Kidney (tissue), 14 donors: ENCODE results near the gene ZGPAT. TPM values are rescaled to one million over a fixed set of nuclear protein-coding genes. Genes with fewer than 3 reads are reported as not detected.
A peak's percentile ranks its signal among the peaks of the same experiment; 100 is the strongest.

Experiments
- DNase-seq, 5 donors: peaks; one replicate each; pipeline ENCODE4 v3.0.0-alpha.2; 2013 to 2020
- FAIRE-seq: peaks from 2 replicates; lab custom pipeline; 2012; peaks lifted over from hg19 to GRCh38; lab: Jason Lieb, UNC
- H3K27ac ChIP-seq, 2 donors: one replicate each; pipeline ENCODE4 v1.7.0; 2013; ENCODE audit warnings: low read depth in 2 of 2, low read length in 2 of 2, inconsistent platforms in 1 of 2
- H3K27me3 ChIP-seq: one replicate; pipeline ENCODE4 v1.7.1; 2013; ENCODE audit warnings: low read length, inconsistent platforms; ENCODE audit not compliant: control insufficient read depth, insufficient read depth
- H3K36me3 ChIP-seq, 3 donors: one replicate each; pipeline versions ENCODE4 v1.7.0 to v1.7.1; 2013; ENCODE audit warnings: low read length in 3 of 3, control low read depth in 1 of 3, inconsistent platforms in 1 of 3; ENCODE audit not compliant: insufficient read depth in 3 of 3, control insufficient read depth in 2 of 3
- H3K4me1 ChIP-seq, 3 donors: one replicate each; pipeline versions ENCODE4 v1.7.0 to v1.7.1; 2013; ENCODE audit warnings: low read length in 3 of 3, inconsistent platforms in 1 of 3, low read depth in 1 of 3; ENCODE audit not compliant: control insufficient read depth in 2 of 3, insufficient read depth in 2 of 3
- H3K4me3 ChIP-seq, 3 donors: one replicate each; pipeline versions ENCODE4 v1.7.0 to v1.8.1; 2013; ENCODE audit warnings: low read length in 3 of 3, control low read depth in 1 of 3, inconsistent platforms in 1 of 3
- H3K9ac ChIP-seq, 3 donors: one replicate each; pipeline versions ENCODE4 v1.7.0 to v1.7.1; 2013; ENCODE audit warnings: low read length in 3 of 3, control low read depth in 1 of 3, inconsistent platforms in 1 of 3
- H3K9me3 ChIP-seq, 3 donors: one replicate each; pipeline versions ENCODE4 v1.7.0 to v1.7.1; 2013; ENCODE audit warnings: low read length in 3 of 3, control low read depth in 1 of 3, inconsistent platforms in 1 of 3; ENCODE audit not compliant: control insufficient read depth in 2 of 3, insufficient read depth in 1 of 3
- CTCF ChIP-seq: IDR thresholded peaks from 3 replicates; pipeline ENCODE4 v1.5.1; 2012; ENCODE audit warnings: mild to moderate bottlenecking, moderate library complexity, borderline replicate concordance; ENCODE audit not compliant: insufficient read depth; ENCODE audit errors: extremely low read depth
- intact Hi-C: fragments of 100-400 bp; cut with DNase I; formaldehyde crosslinking; loops from one replicate; pipeline ENCODE4 v1.11.1; 2022
- polyA plus RNA-seq: library from polyadenylated mRNA; stranded (reverse); fragments of 350-450 nt; fragmentation: Illumina TruSeq; extraction: RNeasy Lipid Tissue Mini Kit (QIAGEN cat#74804); gene quantifications from one replicate; pipeline ENCODE4 v1.2.3, GENCODE V29; 2014; ENCODE audit warnings: low read depth, low replicate concordance; ENCODE audit not compliant: insufficient read depth
- total RNA-seq: library from RNA; stranded (reverse); fragmentation: NEBNext Ultra II Directional; extraction: Animal tissue kit (Norgen Biotek cat#: 25700); gene quantifications from one replicate; pipeline ENCODE4 v1.2.1, GENCODE V29; 2021
- donor health status: control.
- donor health status: control.
- donor health status: control.
- donor health status: control.
- donor health status: control.
- donor health status: DM: yes; HTN: yes; CAD: no.
- donor health status: Normal renal cell carcinoma (clear cell type).

ZGPAT gene
- total and polyA plus RNA-seq, 2 donors from 2014 or later = 30.5 to 39.6 TPM

GRCh38 chr20:63745961-63746731, 38.3 kb downstream of the ZGPAT start:
- peak in 2 of 5 donors; percentile 44 to 70 for DNase-seq
- intact Hi-C loops = no loop called here
- no peaks in the 10 kb centered on the region for H3K9me3 ChIP-seq

GRCh38 chr20:63746751-63747315, 39.0 kb downstream of the ZGPAT start:
- no peak for TF ChIP-seq CTCF
- FAIRE-seq (no peak), DNase-seq (peak in 2 of 5 donors; percentile 44 to 71)
- peaks cover 0 to 10% (median 2%) of the 10 kb centered on the region in 3 donors for H3K36me3 ChIP-seq
- no peaks in the 10 kb centered on the region for H3K9me3 ChIP-seq
- H3K27me3 ChIP-seq = no peaks in the 10 kb centered on the region
- H3K4me3 ChIP-seq = no peak overlapping the region
- no peak overlapping the region for H3K9ac ChIP-seq
- peaks cover 0 to 5% (median 3%) of the 10 kb centered on the region in 3 donors for H3K4me1 ChIP-seq
- no peak overlapping the region for H3K27ac ChIP-seq
- intact Hi-C loops = no loop called here

More at GRCh38 chr20:63745961-63746731, 38.3 kb downstream of the ZGPAT start:
- FAIRE-seq = no peak
- Histone ChIP-seq H3K27ac (no peak overlapping the region), H3K36me3 (peaks cover 0 to 13% (median 2%) of the 10 kb centered on the region in 3 donors), H3K9ac (no peak overlapping the region), H3K4me3 (no peak overlapping the region), H3K27me3 (no peaks in the 10 kb centered on the region), H3K4me1 (peaks cover 0 to 10% (median 5%) of the 10 kb centered on the region in 3 donors)
- TF ChIP-seq CTCF = no peak

DNA sequence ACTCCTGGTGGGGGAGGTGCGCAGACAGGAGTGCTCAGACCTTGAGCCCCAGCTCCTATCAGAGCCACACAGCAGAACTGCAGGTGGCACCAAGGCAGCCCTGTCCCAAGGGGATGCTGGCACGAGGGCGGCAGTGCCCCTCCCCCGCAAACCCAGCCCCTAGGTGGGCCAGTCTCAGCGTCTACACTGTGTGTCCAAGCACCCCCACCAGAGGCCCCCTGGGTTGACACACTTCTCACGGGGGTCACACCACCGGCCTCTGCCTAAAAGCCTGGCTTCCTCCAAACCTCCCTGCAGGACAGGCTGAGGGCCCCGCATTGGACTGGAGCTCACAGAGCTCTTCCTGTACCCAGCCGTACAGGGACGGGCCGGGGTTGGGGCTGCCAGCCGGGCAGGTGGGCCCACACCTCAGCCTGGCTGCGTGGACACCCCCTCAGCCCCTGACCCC, 39.8 kb downstream of the ZGPAT start:
- Histone ChIP-seq H3K36me3 (peaks cover 0 to 9% (median 2%) of the 10 kb centered on the region in 3 donors), H3K27me3 (no peaks in the 10 kb centered on the region), H3K4me3 (no peak overlapping the region), H3K9ac (no peak overlapping the region), H3K4me1 (peaks cover 0 to 5% (median 1%) of the 10 kb centered on the region in 3 donors), H3K27ac (no peak overlapping the region), H3K9me3 (no peaks in the 10 kb centered on the region)
- intact Hi-C loops = no loop called here
- no peak for FAIRE-seq
- peak in 2 of 5 donors; percentile 49 to 71 for DNase-seq
- TF ChIP-seq CTCF = no peak
